HG03439 (cell line): ENCODE data around the gene CD40LG.

Experiments
- ATAC-seq: cut with Tn5 transposase; IDR thresholded peaks from one replicate; pipeline ENCODE4 v1.9.1; 2021; ENCODE audit warnings: mild to moderate bottlenecking, moderate library complexity; ENCODE audit not compliant: unreplicated experiment

CD40LG gene

DNA sequence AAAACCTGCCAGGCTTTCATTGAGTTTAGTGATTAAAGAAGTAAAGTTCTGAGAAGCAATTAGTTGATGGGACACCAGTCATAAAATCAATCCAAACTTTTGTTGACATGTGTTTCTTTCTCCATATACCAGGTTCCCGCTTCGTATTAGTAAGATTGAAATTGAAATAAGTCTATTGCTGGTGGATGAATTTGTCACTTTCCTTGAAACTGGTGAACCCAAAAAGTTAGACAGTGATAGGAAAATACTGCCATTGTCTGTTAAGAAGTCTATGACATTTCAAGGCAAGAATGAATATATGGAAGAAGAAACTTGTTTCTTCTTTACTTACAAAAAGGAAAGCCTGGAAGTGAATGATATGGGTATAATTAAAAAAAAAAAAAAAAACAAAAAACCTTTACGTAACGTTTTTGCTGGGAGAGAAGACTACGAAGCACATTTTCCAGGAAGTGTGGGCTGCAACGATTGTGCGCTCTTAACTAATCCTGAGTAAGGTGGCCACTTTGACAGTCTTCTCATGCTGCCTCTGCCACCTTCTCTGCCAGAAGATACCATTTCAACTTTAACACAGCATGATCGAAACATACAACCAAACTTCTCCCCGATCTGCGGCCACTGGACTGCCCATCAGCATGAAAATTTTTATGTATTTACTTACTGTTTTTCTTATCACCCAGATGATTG is at the start of gene CD40LG:
TSS of gene CD40LG (plus strand) at position 482 of the 684 bp plus-strand sequence. CDS start at position 573, 91 bp downstream.
- no peak for ATAC-seq

GRCh38 chrX:136598631-136599030 is 49.3 kb upstream of the CD40LG start:
- no peak for ATAC-seq

- no peak for ATAC-seq
Observed at GRCh38 chrX:136600059-136600458, 47.9 kb upstream of the CD40LG start.

GRCh38 chrX:136607236-136607635 is 40.7 kb upstream of the CD40LG start:
- no peak for ATAC-seq

DNA sequence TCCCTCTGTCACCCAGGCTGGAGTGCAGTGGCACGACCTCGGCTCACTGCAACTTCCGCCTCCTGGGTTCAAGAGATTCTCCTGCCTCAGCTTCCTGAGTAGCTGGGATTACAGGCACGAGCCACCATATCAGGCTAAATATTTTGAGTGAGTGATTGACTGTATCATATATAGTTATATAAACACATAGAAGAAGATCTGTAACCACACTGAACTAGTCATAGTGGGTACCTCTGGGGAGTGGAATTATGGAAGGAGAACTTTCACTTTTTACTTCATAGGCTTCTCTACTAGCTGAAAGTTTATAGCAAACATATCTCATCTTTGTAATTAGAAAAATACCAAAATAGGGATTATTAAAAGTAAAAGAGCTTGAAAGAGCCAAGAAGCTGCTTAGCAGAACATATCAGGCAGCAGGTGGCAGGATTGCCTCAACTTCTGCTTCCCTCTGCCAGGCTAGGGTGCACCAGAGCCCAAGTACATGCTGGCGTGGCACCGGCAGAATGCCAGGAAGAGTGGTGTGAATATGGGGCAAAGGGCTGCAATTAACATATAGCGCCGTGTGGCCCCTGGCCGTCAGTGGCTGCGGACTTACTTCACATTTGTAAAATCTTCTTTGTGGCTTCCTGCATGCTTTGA is 39.5 kb upstream of the CD40LG start:
- ATAC-seq = no peak

DNA sequence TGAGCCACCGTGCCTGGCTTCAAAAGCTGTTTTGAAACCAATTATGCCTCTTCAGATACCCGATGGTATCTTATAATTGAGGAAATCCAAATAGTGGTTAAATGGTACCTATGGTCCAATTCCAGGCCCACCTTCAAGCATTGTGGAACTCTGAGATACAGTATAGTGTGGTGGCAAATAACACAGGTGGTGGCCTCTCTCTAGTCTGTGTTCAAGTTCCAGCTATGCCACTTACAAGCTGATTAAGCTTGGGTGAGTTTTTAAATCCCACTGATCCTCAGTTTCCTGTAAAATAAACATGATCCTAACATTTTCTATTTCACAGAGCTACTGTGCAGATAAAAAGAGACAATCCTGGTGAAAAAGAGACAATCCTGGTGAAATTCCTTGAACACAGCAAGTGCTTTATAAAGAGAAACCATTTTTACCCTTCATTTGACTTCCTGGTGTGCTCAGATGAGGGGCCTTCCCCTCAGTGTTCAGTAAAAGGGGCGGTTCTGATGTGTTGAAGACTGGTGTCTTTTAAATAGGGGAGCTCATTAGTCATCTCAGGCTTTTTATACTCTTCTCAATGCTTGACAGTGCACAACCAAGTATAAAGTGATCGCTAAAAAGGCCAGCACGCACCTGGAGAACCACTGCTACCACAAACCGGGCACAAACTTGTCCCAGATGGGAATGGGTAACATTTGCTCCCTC is 30.8 kb upstream of the CD40LG start:
- peak; percentile 98 for ATAC-seq

GRCh38 chrX:136619899-136620505 is 28.0 kb upstream of the CD40LG start:
- ATAC-seq = no peak

- ATAC-seq = no peak
Observed at GRCh38 chrX:136620780-136621179, 27.2 kb upstream of the CD40LG start.

DNA sequence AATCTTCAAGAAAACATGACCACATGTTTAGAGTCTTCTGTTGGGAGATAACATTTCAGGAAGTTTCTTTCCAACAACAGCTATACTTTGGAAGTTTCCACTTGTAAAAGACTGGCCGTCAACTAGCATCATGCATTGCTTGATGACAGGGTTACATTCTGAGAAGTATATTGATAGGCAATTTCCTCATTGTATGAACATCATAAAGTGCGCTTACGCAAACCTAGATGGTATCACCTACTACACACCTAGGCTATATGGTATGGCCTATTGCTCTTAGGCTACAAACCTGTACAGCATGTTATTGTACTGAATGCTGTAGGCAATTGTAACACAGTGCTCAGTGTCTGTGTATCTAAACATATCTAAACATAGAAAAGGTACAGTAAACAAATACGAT is 25.4 kb upstream of the CD40LG start:
- ATAC-seq = no peak

DNA sequence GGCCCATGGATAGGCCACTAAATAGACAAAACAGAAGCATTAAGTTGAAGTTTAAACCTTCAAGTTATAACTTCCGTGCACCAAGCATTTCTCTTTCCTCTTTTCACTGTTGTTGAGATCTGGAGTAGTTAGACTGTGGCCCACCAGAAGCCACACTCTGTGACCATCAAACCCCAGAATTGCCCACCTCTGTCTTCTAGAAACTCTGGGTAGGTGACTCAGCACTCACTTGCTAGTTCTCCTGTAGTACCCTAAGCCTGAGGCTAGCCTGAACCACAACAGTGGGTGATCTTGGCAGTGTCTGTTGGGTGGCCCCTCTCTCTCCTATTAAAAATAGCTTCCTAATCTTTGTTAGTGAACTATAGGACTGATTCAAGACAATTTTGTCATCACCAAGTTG is 24.6 kb upstream of the CD40LG start:
- ATAC-seq = no peak

DNA sequence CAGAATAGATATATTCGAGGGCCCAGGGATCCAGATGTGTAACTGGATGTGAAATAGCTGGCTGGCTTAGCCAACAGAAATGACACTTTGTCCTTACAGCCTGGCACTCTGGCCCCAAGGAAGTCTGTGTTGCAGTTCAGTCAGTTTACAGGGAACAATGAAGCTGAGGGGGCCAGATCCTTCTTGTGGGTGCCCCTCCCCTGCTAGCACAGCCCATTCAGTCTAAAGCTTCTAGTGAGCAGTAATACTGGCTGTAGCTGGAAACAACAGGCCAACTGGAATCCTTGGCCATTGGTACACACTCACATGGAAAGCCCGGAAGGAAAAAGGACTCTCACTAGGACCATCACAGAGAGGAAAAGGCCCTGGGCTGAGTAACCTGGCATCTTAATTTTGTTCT is 22.7 kb upstream of the CD40LG start:
- ATAC-seq = no peak

GRCh38 chrX:136626237-136626636 is 21.7 kb upstream of the CD40LG start:
- ATAC-seq = no peak

DNA sequence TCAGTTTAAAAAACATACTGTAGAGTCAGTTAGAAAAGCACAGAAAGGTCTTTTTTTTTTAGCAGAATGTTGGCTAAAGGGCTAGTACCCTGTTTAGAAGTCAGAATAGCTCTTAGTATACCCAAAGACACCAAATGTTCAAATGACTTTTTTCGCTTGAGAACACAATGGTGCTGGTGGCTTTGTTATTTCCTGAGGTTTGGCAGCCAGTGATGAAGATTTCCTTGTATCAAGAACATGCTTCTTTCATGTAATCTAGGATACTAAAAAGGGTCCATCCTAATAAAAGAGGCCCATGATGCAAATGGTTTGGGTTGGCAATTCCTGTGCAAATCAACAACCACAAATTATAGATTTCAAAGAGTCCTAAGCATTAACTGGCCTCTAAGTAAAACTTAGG is 21.1 kb upstream of the CD40LG start:
- ATAC-seq = no peak

DNA sequence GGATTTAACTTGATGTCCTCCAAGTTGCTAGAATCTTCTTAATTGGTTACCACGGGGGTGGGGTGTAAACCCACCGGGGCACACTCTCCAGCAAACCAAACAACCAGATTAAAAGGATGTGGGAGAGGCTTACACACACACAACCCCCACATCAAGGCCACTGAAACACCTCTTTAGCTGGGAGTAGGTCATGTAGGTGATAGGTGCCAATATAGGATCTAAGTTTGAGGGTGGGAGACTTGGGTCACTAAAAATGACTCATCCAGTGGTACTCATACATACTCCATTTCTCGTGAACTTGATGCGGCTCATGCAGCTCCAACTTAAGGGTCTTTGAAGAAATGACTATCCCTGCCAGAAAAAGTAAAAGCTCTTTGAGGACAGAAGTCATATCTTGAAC is 20.5 kb upstream of the CD40LG start:
- ATAC-seq = no peak

GRCh38 chrX:136629084-136629750 is 18.7 kb upstream of the CD40LG start:
- ATAC-seq = no peak

DNA sequence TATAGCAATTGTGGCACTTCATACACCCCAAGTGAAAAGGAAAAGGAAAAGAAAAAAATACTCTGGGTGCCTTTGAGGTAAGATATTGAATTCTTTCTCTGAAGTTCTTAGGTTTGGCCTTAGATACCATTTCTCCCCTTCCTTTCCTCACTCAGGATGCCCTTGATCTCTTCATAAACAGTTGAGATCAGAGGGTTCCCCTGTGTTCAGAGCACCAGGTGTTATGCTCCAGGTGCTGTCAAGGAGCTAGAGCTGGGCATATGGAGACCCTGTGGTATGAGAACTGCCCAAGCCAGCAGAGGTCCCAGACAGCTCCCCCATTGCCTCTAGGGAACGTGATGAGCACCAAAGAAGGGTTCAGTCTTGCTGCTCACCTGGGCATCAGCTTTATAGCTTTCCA is 17.1 kb upstream of the CD40LG start:
- no peak for ATAC-seq

- ATAC-seq = peak; percentile 58
Observed at GRCh38 chrX:136635235-136635634, 12.7 kb upstream of the CD40LG start.

DNA sequence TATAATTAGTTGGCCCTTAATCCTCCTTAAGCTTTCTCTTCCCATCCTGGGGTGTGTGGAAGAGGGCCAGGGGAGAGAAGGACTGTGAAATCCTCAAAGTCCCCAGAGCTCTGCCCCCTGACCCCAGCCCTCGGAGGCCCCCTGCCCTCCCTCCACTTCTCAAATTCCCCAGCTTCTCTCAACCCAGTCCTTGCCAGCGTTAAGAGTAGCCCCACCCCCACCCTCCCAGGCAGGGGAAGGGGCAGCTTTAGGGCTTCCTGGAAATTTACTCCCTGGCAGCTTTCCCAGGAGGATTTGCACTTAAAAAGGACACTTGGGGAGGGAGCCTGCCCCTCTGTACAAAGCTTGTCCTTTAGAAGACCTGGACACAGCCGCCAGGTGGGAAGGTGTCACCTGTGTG is 11.8 kb upstream of the CD40LG start:
- no peak for ATAC-seq

GRCh38 chrX:136639506-136640176 is 8.3 kb upstream of the CD40LG start:
- no peak for ATAC-seq

- ATAC-seq = no peak
Observed at GRCh38 chrX:136643243-136643642, 4.7 kb upstream of the CD40LG start.
